Esophagus squamous epithelium (tissue), 4 donors: ENCODE data around the gene EIF4E.

ENCODE experiments used
- CTCF ChIP-seq, 6 experiments: fragments of 450-650 bp in 4 of 6; fragments of 200-600 bp in 2 of 6; sonication (generic) in 2 of 6; IDR thresholded peaks; one replicate each; pipeline ENCODE4 v1.5.1; 2016 to 2019; ENCODE audit warnings: antibody characterized with exemption in 6 of 6, mild to moderate bottlenecking in 4 of 6, moderate library complexity in 4 of 6
- POLR2A ChIP-seq, 4 donors: fragments of 450-650 bp; IDR thresholded peaks; one replicate each; pipeline ENCODE4 v1.6.1; 2017; ENCODE audit warnings: antibody characterized with exemption in 4 of 4, mild to moderate bottlenecking in 4 of 4, moderate library complexity in 3 of 4

DNA sequence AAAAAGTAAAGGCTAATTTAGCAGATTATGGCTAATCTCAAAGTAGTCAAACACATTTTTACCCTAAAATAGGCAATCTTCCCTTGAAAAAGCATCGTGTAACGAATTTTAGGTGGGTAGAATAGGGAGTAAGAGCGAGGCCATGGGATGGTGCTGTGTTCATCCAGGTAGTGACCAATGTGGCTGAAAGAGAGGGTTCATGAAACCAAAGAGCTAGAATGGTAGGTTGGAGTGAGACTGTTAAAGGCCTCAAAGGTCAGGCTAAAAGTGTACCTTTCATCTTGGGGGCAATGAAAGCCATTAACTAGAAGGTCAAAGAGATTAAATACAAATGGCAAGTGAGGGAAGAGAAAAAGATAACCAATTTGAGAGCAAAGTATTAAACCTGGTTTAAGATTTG is 23.6 kb downstream of the EIF4E start:
- TF ChIP-seq POLR2A (IDR thresholded peaks at IDR 0.05) (no peak), CTCF (IDR thresholded peaks at IDR 0.05) (no peak)
